MM.1S (cell line): ENCODE results near the gene EXOC3L1.

Experiments
- CTCF ChIP-seq: fragments of 300-600 bp; sonication (generic); IDR thresholded peaks from 2 replicates; pipeline ENCODE4 v1.5.1; 2016; ENCODE audit warnings: antibody characterized with exemption, low read length, mixed read lengths
- EZH2 ChIP-seq: fragments of 300-600 bp; sonication (generic); optimal IDR thresholded peaks from 2 replicates; pipeline ENCODE3; 2017; ENCODE audit warnings: low read depth, mild to moderate bottlenecking, antibody characterized with exemption, low read length, mixed read lengths

DNA sequence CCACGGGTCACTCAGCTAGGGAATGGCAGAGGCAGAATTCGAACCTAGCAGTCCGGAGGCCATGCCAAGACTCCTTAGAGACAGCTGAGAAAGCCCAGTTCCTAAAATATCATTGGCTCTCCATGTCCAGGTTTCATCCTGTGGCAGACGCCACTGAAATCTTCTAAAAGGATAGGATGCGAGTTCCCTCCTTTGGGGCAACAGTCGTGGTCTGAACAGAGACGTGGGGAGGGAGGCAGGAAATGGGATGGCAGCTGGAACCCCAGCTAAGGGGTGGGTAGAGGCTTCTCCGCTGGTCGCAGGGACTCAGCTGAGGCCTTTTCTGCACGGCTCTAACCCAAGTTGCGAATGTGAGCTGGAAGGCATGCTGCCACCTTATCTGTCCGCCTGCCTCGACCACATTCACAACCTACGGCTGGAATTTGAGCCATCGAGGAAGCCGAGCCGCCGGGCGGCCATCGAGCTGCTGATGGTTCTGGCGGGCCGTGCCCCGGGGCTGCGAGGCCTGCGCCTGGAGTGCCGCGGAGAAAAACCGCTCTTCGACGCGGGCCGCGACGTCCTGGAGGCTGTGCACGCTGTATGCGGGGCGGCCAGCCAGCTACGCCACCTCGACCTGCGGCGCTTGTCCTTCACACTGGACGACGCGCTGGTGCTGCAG is 27.3 kb downstream of the EXOC3L1 start:
- TF ChIP-seq CTCF (no peak), EZH2 (no peak)
